NOMO-1 treated with dmso at 0.1 percent for 144 hours (cell line): ENCODE data around the gene HABP4.

ENCODE experiments used
- DNase-seq: peaks from one replicate; lab custom pipeline; 2025; ENCODE audit not compliant: unreplicated experiment; lab: John Stamatoyannopoulos, UW

HABP4 gene

GRCh38 chr9:96515621-96516470 is 65.9 kb downstream of the HABP4 start:
- DNase-seq, result no peak

- no peak for DNase-seq
Observed at GRCh38 chr9:96519095-96519494, 69.1 kb downstream of the HABP4 start.

GRCh38 chr9:96519787-96520186 is 69.8 kb downstream of the HABP4 start:
- no peak for DNase-seq

DNA sequence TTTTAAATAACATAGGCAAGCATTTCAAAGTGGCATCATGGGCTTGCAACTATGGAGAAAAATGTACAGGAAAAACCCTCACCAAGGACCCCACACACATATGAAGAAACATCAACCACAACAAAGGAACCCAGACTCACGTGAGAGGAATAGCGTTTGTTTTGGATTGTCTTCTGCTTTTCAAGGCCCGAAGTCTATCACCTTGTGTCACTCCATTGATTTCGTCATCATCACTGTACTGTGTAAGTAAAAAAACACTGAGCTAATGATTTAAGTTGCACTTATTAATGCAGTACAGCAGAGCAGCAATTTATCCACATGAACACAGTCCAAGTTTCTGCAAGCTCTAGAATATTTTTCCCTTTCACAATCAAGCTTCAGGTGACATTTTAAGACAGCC is 72.4 kb downstream of the HABP4 start:
- peak; percentile 43 for DNase-seq

DNA sequence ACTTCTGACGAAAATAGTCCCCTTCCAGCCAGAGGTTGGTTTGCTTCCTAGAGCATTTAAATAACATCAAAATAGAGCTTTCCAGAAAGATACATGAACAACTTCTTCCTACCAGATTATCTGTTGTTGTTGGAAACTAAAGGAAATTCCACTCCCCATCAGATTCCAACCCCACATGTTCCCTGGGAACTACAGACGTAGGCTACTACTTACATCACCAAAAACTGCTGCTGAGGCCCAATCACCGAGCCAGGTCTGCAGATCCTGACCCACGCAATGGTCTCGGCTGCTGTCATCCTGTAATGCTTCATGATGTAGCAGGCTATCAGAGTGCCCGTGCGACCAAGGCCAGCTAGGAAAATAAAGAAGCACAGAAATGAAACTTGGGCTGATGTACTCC is 73.4 kb downstream of the HABP4 start:
- DNase-seq, result no peak

- no peak for DNase-seq
Observed at GRCh38 chr9:96524045-96524444, 74.1 kb downstream of the HABP4 start.

DNA sequence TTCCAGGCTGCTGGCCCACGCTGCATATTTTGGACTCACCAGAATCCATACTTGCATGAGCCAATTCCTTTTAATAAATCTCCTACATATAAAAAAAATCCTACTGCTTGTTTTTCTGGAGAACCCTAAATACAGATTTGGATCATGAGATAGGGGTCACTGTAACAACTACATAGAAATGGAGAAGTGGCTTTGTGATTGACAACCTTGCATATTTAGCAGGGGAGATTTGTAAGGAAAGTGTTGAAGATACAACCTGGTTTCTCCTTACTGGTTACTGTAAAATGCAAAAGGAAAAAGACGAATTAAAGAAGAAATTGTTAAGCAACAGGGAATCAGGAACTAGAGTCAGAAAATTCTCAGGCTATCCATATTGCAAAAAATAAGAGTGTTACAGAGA is 74.8 kb downstream of the HABP4 start:
- DNase-seq, result no peak

DNA sequence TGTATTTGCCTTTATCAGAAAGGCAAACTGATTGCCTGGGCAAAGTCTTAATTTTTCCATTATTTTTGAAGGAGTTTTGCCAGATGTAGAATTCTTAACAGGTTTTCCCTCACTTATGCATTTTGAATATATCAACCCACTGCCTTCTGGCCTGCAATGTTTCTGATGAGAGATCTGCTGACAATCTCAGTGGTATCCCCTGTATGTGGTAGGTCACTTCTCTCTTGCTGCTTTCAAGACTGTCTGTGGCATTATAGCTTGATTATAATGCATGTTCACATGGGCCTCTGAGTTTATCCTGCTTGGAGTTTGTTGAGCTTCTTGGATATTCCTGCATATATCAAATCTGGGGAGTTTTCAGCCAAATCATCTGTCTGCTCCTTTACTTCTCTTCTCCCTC is 82.2 kb downstream of the HABP4 start:
- DNase-seq, result no peak

- DNase-seq, result no peak
Observed at GRCh38 chr9:96540106-96540505, 90.1 kb downstream of the HABP4 start.
